ENCODE measurements around the gene ZMYND8.
"Not testable (repeated sequence)": the region's sequence is repeated elsewhere in the genome, so short reads cannot be mapped to it uniquely, and the experiment has no call there.

ZMYND8 gene

DNA sequence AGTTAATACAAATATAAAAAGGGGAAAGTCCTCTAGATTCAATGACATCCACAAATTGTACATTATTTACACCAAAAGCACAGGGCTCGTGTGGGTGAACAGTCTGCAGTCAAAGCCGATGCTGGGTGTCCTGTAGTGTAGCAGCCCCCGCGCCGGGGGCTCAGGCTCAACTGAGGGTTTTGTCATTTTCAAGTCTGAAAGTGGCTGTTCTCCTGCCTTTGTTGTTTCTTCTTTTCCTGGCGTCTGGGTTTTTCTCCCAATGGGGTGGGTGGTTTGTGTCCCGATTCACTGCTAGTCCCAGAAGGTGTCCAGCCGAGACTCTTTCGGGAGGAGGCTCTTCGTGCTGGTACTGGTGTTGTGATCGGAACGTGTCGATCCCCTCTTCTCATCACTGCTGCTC, 146.0 kb downstream of the ZMYND8 start:
- TF ChIP-seq, protein P1, sequence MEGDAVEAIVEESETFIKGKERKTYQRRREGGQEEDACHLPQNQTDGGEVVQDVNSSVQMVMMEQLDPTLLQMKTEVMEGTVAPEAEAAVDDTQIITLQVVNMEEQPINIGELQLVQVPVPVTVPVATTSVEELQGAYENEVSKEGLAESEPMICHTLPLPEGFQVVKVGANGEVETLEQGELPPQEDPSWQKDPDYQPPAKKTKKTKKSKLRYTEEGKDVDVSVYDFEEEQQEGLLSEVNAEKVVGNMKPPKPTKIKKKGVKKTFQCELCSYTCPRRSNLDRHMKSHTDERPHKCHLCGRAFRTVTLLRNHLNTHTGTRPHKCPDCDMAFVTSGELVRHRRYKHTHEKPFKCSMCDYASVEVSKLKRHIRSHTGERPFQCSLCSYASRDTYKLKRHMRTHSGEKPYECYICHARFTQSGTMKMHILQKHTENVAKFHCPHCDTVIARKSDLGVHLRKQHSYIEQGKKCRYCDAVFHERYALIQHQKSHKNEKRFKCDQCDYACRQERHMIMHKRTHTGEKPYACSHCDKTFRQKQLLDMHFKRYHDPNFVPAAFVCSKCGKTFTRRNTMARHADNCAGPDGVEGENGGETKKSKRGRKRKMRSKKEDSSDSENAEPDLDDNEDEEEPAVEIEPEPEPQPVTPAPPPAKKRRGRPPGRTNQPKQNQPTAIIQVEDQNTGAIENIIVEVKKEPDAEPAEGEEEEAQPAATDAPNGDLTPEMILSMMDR (IDR thresholded peaks at IDR 0.05; ENCODE audit: insufficient read depth, missing control alignments), result no peak
- DNase-seq (ENCODE audit: insufficient read length, low spot score) (no peak), FAIRE-seq (no peak)

DNA sequence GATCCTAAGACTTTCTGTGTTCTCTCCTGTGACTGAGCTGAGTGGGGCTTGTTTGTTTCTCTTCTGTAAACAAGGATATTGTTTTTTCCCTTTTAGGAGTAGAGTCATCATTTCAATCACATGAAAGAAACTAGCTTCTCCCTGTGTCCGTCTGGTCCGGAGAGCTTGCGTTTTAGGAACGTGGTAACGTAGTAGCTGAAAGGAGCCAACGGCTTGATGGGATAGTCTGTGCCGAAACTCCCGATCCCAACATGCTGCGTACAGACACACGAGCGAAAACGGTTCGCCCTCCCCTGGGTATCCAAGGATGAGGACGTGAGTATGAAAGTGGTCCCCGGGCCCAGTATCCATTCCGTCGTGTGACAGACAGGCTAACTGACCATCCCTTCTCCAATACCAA, 146.5 kb downstream of the ZMYND8 start:
- TF ChIP-seq, protein P1 (IDR thresholded peaks at IDR 0.05; ENCODE audit: insufficient read depth, missing control alignments), result no peak
- FAIRE-seq, result no peak
- no peak for DNase-seq (ENCODE audit: insufficient read length, low spot score)

DNA sequence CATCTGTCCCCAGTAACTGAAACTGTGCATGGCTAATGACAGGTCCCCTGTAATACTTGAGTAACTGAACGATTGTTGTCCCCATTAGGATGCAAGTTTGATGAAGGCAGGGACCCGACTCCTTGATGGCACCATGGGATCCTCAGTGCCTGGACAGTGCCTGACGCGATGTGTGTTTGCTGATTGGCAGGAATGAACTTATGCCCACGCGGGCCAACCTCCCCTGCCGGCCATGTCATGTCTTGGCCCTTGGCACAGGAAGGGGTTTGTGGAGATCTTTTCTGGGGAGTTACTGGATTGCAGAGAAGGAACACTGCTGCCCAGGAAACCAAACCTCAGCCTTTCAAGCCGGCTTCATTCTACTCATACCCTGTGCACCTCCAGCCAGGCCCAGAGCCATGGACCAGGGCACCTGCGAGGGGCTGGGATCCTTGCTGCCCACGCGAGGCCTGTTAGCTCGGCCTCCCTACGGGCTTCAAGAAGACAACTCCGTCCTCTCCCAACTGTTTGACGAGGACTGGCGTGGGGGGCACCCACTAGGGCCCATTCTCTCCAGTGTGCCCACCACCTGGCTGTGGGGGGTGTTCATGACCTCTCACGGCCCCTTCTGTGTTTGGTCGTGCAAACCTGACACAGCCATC, 147.8 kb downstream of the ZMYND8 start:
- FAIRE-seq, result no peak
- TF ChIP-seq, protein P1 (IDR thresholded peaks at IDR 0.05; ENCODE audit: insufficient read depth, missing control alignments), result no peak

DNA sequence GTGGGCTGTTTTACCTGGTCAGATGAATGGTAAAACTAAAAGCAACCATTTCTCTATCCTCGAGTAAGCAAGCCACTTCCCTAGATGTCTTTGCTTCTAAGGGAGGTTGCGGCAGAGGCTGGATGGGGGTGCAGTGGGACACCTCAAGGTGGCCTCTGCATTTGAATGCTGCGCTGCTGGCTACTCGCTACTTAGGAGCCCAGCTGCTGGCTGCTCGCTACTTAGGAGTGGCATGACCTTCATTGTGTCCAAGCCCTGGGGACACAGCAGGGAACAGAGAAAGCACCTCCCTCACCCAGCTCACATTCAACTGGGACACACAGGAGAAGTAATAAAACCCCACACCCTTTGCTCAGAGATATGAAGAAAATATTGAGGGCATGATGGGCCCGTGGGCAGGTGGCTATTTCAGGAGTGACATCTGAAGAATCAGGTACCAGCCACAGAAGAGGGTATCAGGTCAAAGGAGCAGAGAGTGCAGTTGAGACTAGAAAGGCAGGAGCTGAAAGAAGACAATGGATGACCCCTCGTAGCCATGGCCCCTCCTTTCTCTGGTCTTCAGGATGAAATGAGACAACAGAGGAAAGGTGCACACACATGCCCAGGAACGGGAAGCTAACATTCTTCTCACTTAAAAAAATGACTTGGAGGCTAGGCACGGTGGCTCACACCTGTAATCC, 149.4 kb downstream of the ZMYND8 start:
- FAIRE-seq, result no peak
- no peak for DNase-seq (ENCODE audit: insufficient read length, low spot score)
- TF ChIP-seq, protein P1 (IDR thresholded peaks at IDR 0.05; ENCODE audit: insufficient read depth, missing control alignments), result no peak

More for the DNA sequence above, 147.8 kb downstream of the ZMYND8 start:
- DNase-seq (ENCODE audit: insufficient read length, low spot score), result no peak

DNA sequence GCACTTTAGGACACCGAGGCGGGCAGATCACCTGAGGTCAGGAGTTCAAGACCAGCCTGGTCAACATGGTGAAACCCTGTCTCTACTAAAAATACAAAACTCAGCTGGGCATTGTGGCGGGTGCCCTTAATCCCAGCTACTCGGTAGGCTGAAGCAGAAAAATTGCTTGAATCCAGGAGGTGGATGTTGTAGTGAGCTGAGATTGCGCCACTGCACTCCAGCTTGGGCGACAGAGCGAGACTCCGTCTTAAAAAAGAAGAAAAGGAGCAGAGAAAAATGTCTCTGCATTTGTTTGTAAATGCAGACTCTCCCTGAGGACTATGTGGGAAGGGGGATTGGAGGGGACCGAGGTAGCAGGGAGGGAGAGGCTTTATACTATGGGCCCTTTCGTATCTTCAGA, 149.9 kb downstream of the ZMYND8 start:
- not testable (repeated sequence) for DNase-seq (ENCODE audit: insufficient read length, low spot score); FAIRE-seq

DNA sequence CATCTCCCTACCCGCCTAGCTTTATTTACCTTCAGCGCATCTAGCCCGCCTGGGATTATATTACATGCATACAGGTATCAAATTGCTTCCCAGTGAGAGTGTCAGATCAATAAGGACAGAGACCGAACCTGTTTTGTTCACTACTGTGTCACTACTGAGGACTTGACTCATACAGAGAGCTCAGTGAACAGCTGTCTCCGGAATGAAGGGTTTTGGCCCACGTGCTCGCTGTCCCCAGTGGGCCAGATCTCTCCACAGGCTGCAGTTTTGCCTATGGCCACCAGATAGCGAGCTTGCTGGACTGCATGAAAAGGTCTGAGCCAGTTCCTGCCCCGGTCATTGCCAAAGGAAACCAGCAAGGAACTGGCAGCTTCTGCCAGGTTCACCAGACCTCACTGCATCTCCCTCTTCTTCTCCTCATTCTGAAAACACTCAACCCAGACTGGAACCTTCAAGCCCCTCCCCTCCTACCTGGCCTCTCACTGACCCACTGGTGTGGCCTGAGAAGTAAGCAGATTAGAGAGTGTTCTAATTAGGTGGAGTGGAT, 150.8 kb downstream of the ZMYND8 start:
- FAIRE-seq, result no peak
- no peak for DNase-seq (ENCODE audit: insufficient read length, low spot score)
- TF ChIP-seq, protein P1 (IDR thresholded peaks at IDR 0.05; ENCODE audit: insufficient read depth, missing control alignments), result peak; percentile 27

DNA sequence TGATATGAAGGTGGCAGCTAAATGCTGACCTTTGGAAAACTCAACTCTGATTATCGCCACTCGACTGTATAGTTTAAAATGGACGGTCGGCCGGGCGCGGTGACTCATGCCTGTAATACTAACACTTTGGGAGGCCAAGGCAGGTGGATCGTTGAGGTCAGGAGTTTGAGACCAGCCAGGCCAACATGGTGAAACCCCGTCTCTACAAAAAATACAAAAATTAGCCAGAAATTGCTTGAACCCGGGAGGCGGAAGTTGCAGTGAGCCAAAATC, 151.7 kb downstream of the ZMYND8 start:
- not testable (repeated sequence) for FAIRE-seq; DNase-seq (ENCODE audit: insufficient read length, low spot score)

DNA sequence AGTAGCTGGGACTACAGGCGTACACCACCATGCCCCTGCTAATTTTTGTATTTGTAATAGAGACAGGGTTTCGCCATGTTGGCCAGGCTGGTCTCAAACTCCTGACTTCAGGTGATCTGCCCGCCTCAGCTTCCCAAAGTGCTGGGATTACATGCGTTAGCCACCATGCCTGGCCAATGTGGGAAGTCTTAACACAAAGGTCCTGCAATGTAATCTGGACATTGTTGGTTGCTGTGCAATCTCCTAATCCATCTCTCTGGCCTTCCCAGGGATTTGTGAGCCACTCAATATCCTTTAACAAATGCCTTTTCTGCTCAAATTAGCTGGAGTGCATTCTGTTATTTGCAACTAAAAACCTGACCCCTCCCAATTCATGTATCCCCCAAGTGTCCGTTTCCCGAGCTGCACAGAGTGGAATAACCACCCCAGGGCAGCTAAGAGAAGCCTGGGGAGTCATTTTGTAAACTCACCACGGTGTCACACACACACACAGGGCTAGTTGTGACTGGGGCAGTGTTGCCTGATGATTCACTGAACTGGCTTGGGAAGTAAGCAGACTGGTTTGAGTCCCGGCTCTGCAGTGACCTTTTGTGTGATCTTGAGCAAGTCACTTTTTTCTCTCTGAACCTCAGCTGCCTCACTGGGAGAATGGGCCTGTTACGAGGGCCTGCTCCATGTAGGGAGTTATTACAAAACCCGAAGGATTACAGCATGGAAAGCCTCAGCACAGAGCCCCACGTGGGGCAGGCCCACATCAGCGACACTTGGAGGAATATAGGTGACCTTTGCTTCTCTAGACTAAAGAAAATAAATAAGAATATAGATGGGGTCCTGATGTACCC, 152.3 kb downstream of the ZMYND8 start:
- TF ChIP-seq, protein P1 (IDR thresholded peaks at IDR 0.05; ENCODE audit: insufficient read depth, missing control alignments), result no peak
- FAIRE-seq (no peak), DNase-seq (ENCODE audit: insufficient read length, low spot score) (no peak)
